ENCODE data around the gene UVRAG. TPM values are rescaled to one million over a fixed set of nuclear protein-coding genes. Genes with fewer than 3 reads are reported as not detected.
A peak's percentile ranks its signal among the peaks of the same experiment; 100 is the strongest.

UVRAG gene
- total RNA-seq, 1 donor from 2014 or later: 8.8 TPM

- DNase-seq (ENCODE audit: low spot score) (peak; percentile 78), ATAC-seq (peak; percentile 45)
Observed at GRCh38 chr11:75783416-75784084, 31.5 kb upstream of the UVRAG start.

GRCh38 chr11:75784085-75784478, 30.9 kb upstream of the UVRAG start:
- DNase-seq (ENCODE audit: low spot score) (peak; percentile 63), ATAC-seq (peak; percentile 58)

- ATAC-seq: no peak
- no peak for DNase-seq (ENCODE audit: low spot score)
Observed at GRCh38 chr11:75784506-75784905, 30.5 kb upstream of the UVRAG start.

- DNase-seq (ENCODE audit: low spot score) (no peak), ATAC-seq (no peak)
Observed at GRCh38 chr11:75785187-75785586, 29.8 kb upstream of the UVRAG start.

- DNase-seq (ENCODE audit: low spot score): peak; percentile 79
- ATAC-seq: peak; percentile 63
Observed at GRCh38 chr11:75786101-75786736, 28.8 kb upstream of the UVRAG start.

- no peak for DNase-seq (ENCODE audit: low spot score)
Observed at GRCh38 chr11:75789521-75789920, 25.5 kb upstream of the UVRAG start.

GRCh38 chr11:75790986-75791385, 24.0 kb upstream of the UVRAG start:
- no peak for DNase-seq (ENCODE audit: low spot score)

More at GRCh38 chr11:75789521-75789920, 25.5 kb upstream of the UVRAG start:
- no peak for ATAC-seq

GRCh38 chr11:75792127-75792731, 22.8 kb upstream of the UVRAG start:
- DNase-seq (ENCODE audit: low spot score) (no peak), ATAC-seq (no peak)

More at GRCh38 chr11:75790986-75791385, 24.0 kb upstream of the UVRAG start:
- ATAC-seq: no peak

- peak; percentile 54 for ATAC-seq
- peak; percentile 84 for DNase-seq (ENCODE audit: low spot score)
Observed at GRCh38 chr11:75792997-75793800, 21.8 kb upstream of the UVRAG start.

- ATAC-seq (no peak), DNase-seq (ENCODE audit: low spot score) (no peak)
Observed at GRCh38 chr11:75793966-75794365, 21.0 kb upstream of the UVRAG start.

- DNase-seq (ENCODE audit: low spot score) (peak; percentile 86), ATAC-seq (peak; percentile 74)
Observed at GRCh38 chr11:75795276-75796090, 19.5 kb upstream of the UVRAG start.

- DNase-seq (ENCODE audit: low spot score) (no peak), ATAC-seq (no peak)
Observed at GRCh38 chr11:75796091-75796435, 18.9 kb upstream of the UVRAG start.

GRCh38 chr11:75797116-75797515, 17.9 kb upstream of the UVRAG start:
- DNase-seq (ENCODE audit: low spot score) (no peak), ATAC-seq (no peak)

- ATAC-seq (no peak), DNase-seq (ENCODE audit: low spot score) (no peak)
Observed at GRCh38 chr11:75797792-75798191, 17.2 kb upstream of the UVRAG start.

- ATAC-seq (no peak), DNase-seq (ENCODE audit: low spot score) (no peak)
Observed at GRCh38 chr11:75800136-75800675, 14.8 kb upstream of the UVRAG start.

- ATAC-seq (no peak), DNase-seq (ENCODE audit: low spot score) (no peak)
Observed at GRCh38 chr11:75800728-75801361, 14.2 kb upstream of the UVRAG start.

- DNase-seq (ENCODE audit: low spot score) (no peak), ATAC-seq (peak; percentile 6)
Observed at GRCh38 chr11:75801362-75802020, 13.5 kb upstream of the UVRAG start.

- ATAC-seq: peak; percentile 38
Observed at GRCh38 chr11:75802021-75802912, 12.7 kb upstream of the UVRAG start.

More at GRCh38 chr11:75802021-75802912, 12.7 kb upstream of the UVRAG start:
- no peak for DNase-seq (ENCODE audit: low spot score)

All from left lobe of liver (tissue), 2 donors.